ENCODE results near the gene SH3BP1.

GRCh38 chr22:37594237-37594636 is 45.2 kb upstream of the SH3BP1 start:
- TF ChIP-seq EZH2 (IDR thresholded peaks at IDR 0.05; ENCODE audit: borderline replicate concordance, insufficient read depth, low read depth, low read length, poor library complexity, severe bottlenecking), result no peak
- no peak for TF ChIP-seq CTCF (IDR thresholded peaks at IDR 0.05)

Measured in B cell (primary cell).